Endothelial cell of umbilical vein (primary cell): ENCODE data around the gene ATP5PD. TPM values are rescaled to one million over a fixed set of nuclear protein-coding genes. Genes with fewer than 3 reads are reported as not detected.

ENCODE experiments used
- BruUV-seq: library from RNA; stranded (reverse); fragments of 400-500 nt; replicated peaks from 2 replicates; lab custom pipeline; 2021; lab: Mats Ljungman, UMichigan
- CTCF ChIA-PET: fragments of 300-600, 350-600 bp; sonication (Branson Sonifier 250); formaldehyde crosslinking; loops from one replicate; lab custom pipeline; 2021; ENCODE audit warnings: antibody characterized with exemption, inconsistent platforms; lab: Charles Lee
- POLR2A ChIA-PET: fragments of 300-600, 350-600 bp; sonication (Branson Sonifier 250); formaldehyde crosslinking; loops from one replicate; lab custom pipeline; 2021; ENCODE audit warnings: antibody characterized with exemption, inconsistent platforms; lab: Charles Lee
- DNase-seq: peaks from one replicate; pipeline ENCODE4 v3.0.0-alpha.2; 2011; ENCODE audit warnings: low read depth, low spot score
- FAIRE-seq: peaks from 2 replicates; lab custom pipeline; 2011; peaks lifted over from hg19 to GRCh38; lab: Jason Lieb, UNC
- H2AFZ ChIP-seq: 2 replicates; pipeline ENCODE4 v1.6.0; 2012; ENCODE audit warnings: low read depth, low read length, control low read depth, inconsistent platforms
- H3K27ac ChIP-seq: 2 replicates; pipeline ENCODE4 v1.5.1; 2011; ENCODE audit warnings: low read depth, mild to moderate bottlenecking, control low read depth, low read length, moderate library complexity; ENCODE audit not compliant: insufficient read depth
- H3K27me3 ChIP-seq, 2 experiments: 2 replicates each; pipeline versions ENCODE4 v1.6.0 to v1.6.1; 2011; ENCODE audit warnings: low read length in 2 of 2, mixed read lengths in 1 of 2; ENCODE audit not compliant: control insufficient read depth in 2 of 2, insufficient read depth in 2 of 2
- H3K36me3 ChIP-seq, 2 experiments: 2 replicates in 1 of 2; 3 replicates in 1 of 2; pipeline ENCODE4 v1.5.1; 2011; ENCODE audit warnings: low read length in 2 of 2, mild to moderate bottlenecking in 1 of 2, moderate library complexity in 1 of 2; ENCODE audit not compliant: control insufficient read depth in 2 of 2, insufficient read depth in 2 of 2; ENCODE audit errors: extremely low read depth in 1 of 2
- H3K4me1 ChIP-seq: 3 replicates; pipeline ENCODE4 v1.5.1; 2011; ENCODE audit warnings: mild to moderate bottlenecking, low read length; ENCODE audit not compliant: control insufficient read depth, insufficient read depth; ENCODE audit errors: extremely low read depth
- H3K4me2 ChIP-seq: 2 replicates; pipeline ENCODE4 v1.6.1; 2011; ENCODE audit warnings: low read length, control low read depth, mixed read lengths; ENCODE audit not compliant: insufficient read depth
- H3K4me3 ChIP-seq, 3 experiments: fragments of 200-600 bp in 1 of 3; sonication (generic), shearing (Covaris generic) in 1 of 3; replicated peaks in 1 of 3; 2 replicates each; pipeline ENCODE4 v1.5.1; 2011 to 2016; ENCODE audit warnings: control low read depth in 3 of 3, low read length in 3 of 3, mild to moderate bottlenecking in 2 of 3, inconsistent platforms in 1 of 3, low read depth in 1 of 3, moderate library complexity in 1 of 3; ENCODE audit not compliant: insufficient read depth in 1 of 3
- H3K79me2 ChIP-seq: 2 replicates; pipeline ENCODE4 v1.6.0; 2012; ENCODE audit warnings: low read length, inconsistent platforms; ENCODE audit not compliant: control insufficient read depth, insufficient read depth
- H3K9ac ChIP-seq: replicated peaks from 2 replicates; pipeline ENCODE3; 2011; ENCODE audit warnings: low read length, control low read depth; ENCODE audit not compliant: insufficient read depth; ENCODE audit errors: extremely low read depth
- H3K9me1 ChIP-seq: replicated peaks from 3 replicates; pipeline ENCODE4 v1.6.0; 2011; ENCODE audit warnings: mild to moderate bottlenecking, low read length; ENCODE audit not compliant: control insufficient read depth, insufficient read depth; ENCODE audit errors: extremely low read depth
- H3K9me3 ChIP-seq: replicated peaks from 2 replicates; pipeline ENCODE4 v1.5.1; 2012; ENCODE audit warnings: low read length, inconsistent platforms; ENCODE audit not compliant: control insufficient read depth, insufficient read depth
- H4K20me1 ChIP-seq: replicated peaks from 2 replicates; pipeline ENCODE3; 2011; ENCODE audit warnings: mild to moderate bottlenecking, low read length; ENCODE audit not compliant: control insufficient read depth, insufficient read depth; ENCODE audit errors: extremely low read depth
- CTCF ChIP-seq, 2 donors: IDR thresholded peaks; 1 replicate in 1 of 2; 2 replicates in 1 of 2; pipeline ENCODE4 v1.5.1; 2011; ENCODE audit warnings: low read length in 2 of 2, mild to moderate bottlenecking in 2 of 2, moderate library complexity in 2 of 2, control low read depth in 1 of 2, inconsistent platforms in 1 of 2, low read depth in 1 of 2; ENCODE audit not compliant: insufficient read depth in 1 of 2; ENCODE audit errors: extremely low read depth in 1 of 2
- EZH2 ChIP-seq: IDR thresholded peaks from 2 replicates; pipeline ENCODE4 v1.6.1; 2012; ENCODE audit warnings: borderline replicate concordance, low read depth, mild to moderate bottlenecking, moderate library complexity, low read length, inconsistent platforms; ENCODE audit not compliant: severe bottlenecking
- FOS ChIP-seq: IDR thresholded peaks from 2 replicates; pipeline ENCODE4 v1.6.1; 2011; ENCODE audit warnings: mild to moderate bottlenecking, low read length, moderate library complexity, borderline replicate concordance; ENCODE audit not compliant: insufficient read depth
- GATA2 ChIP-seq: IDR thresholded peaks from 2 replicates; pipeline ENCODE4 v1.7.0; 2011; ENCODE audit warnings: low read depth, mild to moderate bottlenecking, moderate library complexity, mixed read lengths, low read length; ENCODE audit not compliant: insufficient read length, insufficient read depth
- JUN ChIP-seq: IDR thresholded peaks from 2 replicates; pipeline ENCODE4 v1.6.1; 2011; ENCODE audit warnings: borderline replicate concordance, low read depth; ENCODE audit not compliant: insufficient read length, insufficient read depth
- MAX ChIP-seq: IDR thresholded peaks from 2 replicates; pipeline ENCODE4 v1.6.1; 2011; ENCODE audit not compliant: insufficient read depth, insufficient read length
- MYC ChIP-seq: IDR thresholded peaks from one replicate; pipeline ENCODE4 v1.6.1; 2011; ENCODE audit warnings: mild to moderate bottlenecking, low read depth, low read length
- POLR2A ChIP-seq: IDR thresholded peaks from 2 replicates; pipeline ENCODE4 v1.6.1; 2012; ENCODE audit warnings: low read depth, mild to moderate bottlenecking, control low read depth, low read length
- POLR2AphosphoS5 ChIP-seq: IDR thresholded peaks from 2 replicates; pipeline ENCODE4 v1.6.1; 2012; ENCODE audit warnings: low read depth, mild to moderate bottlenecking, control low read depth, low read length, moderate library complexity; ENCODE audit not compliant: insufficient read depth
- dilution Hi-C: fragments of 300-500 bp; cut with MboI; formaldehyde crosslinking; loops from one replicate; pipeline ENCODE4 v1.15.0; 2019; ENCODE audit warnings: low sequenced_read_pairs; ENCODE audit not compliant: extremely low pct_ligation_motif_present
- intact Hi-C: fragments of 100-400 bp; cut with micrococcal nuclease; formaldehyde crosslinking; loops from one replicate; pipeline ENCODE4 v1.10.0; 2022
- polyA plus RNA-seq, 4 experiments: library from polyadenylated mRNA; depleted of rRNA in 3 of 4; stranded (reverse) in 3 of 4; unstranded in 1 of 4; fragments of >200 nt; gene quantifications; 2 replicates each; pipeline versions ENCODE4 v1.2.1 to v1.2.3, GENCODE V29; 2011 to 2012; ENCODE audit warnings: missing spikeins in 1 of 4
- total RNA-seq: library from RNA; stranded (reverse); gene quantifications from 2 replicates; pipeline ENCODE4 v1.2.3, GENCODE V29; 2021

The ATP5PD gene
- total and polyA plus RNA-seq, 2 donors (not counting 3 experiments of a cell fraction or from before 2014, with no cell fraction given), result 182 to 200 TPM

DNA sequence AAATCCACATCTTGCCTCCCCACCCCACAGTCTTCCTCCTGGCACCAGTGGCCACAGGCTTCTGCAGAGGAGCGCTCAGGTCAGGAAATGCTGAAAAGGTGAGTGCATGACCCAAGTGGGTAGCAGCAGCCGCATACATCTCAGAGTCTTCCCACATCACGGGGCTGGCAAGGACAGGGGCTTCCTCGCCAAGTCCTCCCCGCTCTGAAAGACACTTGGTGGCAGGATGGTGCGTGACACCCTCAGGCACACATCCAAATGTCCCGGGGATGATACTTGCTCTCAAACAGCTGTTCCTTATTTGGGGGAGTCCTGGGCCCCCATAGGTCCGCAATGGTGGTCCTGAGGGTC lies 32.2 kb upstream of the ATP5PD start:
- POLR2A ChIA-PET, result interaction anchor here (1.7 kb wide), 1 partner anchor 9 kb away, joined by 5 read pairs; the partner anchor contains the start of gene SLC16A5
- intact Hi-C loops, result no loop called here
- Histone ChIP-seq H3K9ac (no peak overlapping the region), H3K36me3 (no peaks in the 10 kb centered on the region), H3K4me3 (no peak overlapping the region), H3K9me3 (no peaks in the 10 kb centered on the region), H3K4me2 (no peak overlapping the region), H3K27me3 (no peaks in the 10 kb centered on the region), H3K79me2 (no peaks in the 10 kb centered on the region), H3K27ac (no peak overlapping the region), H4K20me1 (no peaks in the 10 kb centered on the region), H3K9me1 (no peaks in the 10 kb centered on the region), H2AFZ (peak overlapping the region; percentile 97), H3K4me1 (peaks cover 19% of the 10 kb centered on the region)
- FAIRE-seq (no peak), DNase-seq (no peak)
- TF ChIP-seq POLR2A (no peak), POLR2AphosphoS5 (no peak), JUN (no peak), MYC (no peak), EZH2 (no peak), GATA2 (no peak), MAX (no peak), CTCF (IDR thresholded peaks at IDR 0.05; ENCODE audit: extremely low read depth in 1 of 2, insufficient read depth in 1 of 2, low read depth in 1 of 2, low read length in 2 of 2) (no peak), FOS (no peak)
- CTCF ChIA-PET, result interaction anchor here (0.9 to 1.8 kb wide), 8 partner anchors 9 to 123 kb away, joined by 3 to 12 read pairs (median 6); partner anchors contain the start of gene SLC16A5
- dilution Hi-C loops, result no loop called here
- no TSS peak for BruUV-seq
